HG02642 (cell line): Measurements from ENCODE around the gene MICAL3.

Source experiments
- ATAC-seq: cut with Tn5 transposase; IDR thresholded peaks from one replicate; pipeline ENCODE4 v1.9.1; 2021; ENCODE audit warnings: mild to moderate bottlenecking; ENCODE audit not compliant: unreplicated experiment, poor library complexity

Gene MICAL3

GRCh38 chr22:17810570-17811116 is 213.7 kb downstream of the MICAL3 start:
- ATAC-seq = no peak

GRCh38 chr22:17808693-17809403 is 215.5 kb downstream of the MICAL3 start:
- ATAC-seq = no peak

GRCh38 chr22:17807578-17808410 is 216.6 kb downstream of the MICAL3 start:
- no peak for ATAC-seq

GRCh38 chr22:17807086-17807485 is 217.3 kb downstream of the MICAL3 start:
- no peak for ATAC-seq

- ATAC-seq = no peak
Measured at GRCh38 chr22:17806437-17806836, 217.9 kb downstream of the MICAL3 start.

- ATAC-seq = no peak
Measured at GRCh38 chr22:17804331-17805080, 219.9 kb downstream of the MICAL3 start.

- ATAC-seq = no peak
Measured at GRCh38 chr22:17803609-17804270, 220.6 kb downstream of the MICAL3 start.

GRCh38 chr22:17802822-17803221 is 221.5 kb downstream of the MICAL3 start:
- no peak for ATAC-seq

- no peak for ATAC-seq
Measured at GRCh38 chr22:17802411-17802810, 221.9 kb downstream of the MICAL3 start.

- peak; percentile 44 for ATAC-seq
Measured at GRCh38 chr22:17797721-17798559, 226.4 kb downstream of the MICAL3 start.

GRCh38 chr22:17796695-17797094 is 227.7 kb downstream of the MICAL3 start:
- ATAC-seq = no peak

GRCh38 chr22:17795661-17796548 is 228.5 kb downstream of the MICAL3 start:
- no peak for ATAC-seq

- ATAC-seq = no peak
Measured at GRCh38 chr22:17794726-17795542, 229.4 kb downstream of the MICAL3 start.

- ATAC-seq = no peak
Measured at GRCh38 chr22:17792854-17793434, 231.4 kb downstream of the MICAL3 start.

- no peak for ATAC-seq
Measured at GRCh38 chr22:17792299-17792698, 232.1 kb downstream of the MICAL3 start.

GRCh38 chr22:17791196-17791595 is 233.2 kb downstream of the MICAL3 start:
- no peak for ATAC-seq
